Measurements from ENCODE around the gene KLF1.

GRCh38 chr19:12886651-12886968 is 391 bp downstream of the KLF1 start:
- TF ChIP-seq POLR2A (IDR thresholded peaks at IDR 0.05; ENCODE audit: low read length) (no peak), GATA1 (IDR thresholded peaks at IDR 0.05; ENCODE audit: low read depth, low read length) (no peak)
